K562 treated with DMSO at 1 percent for 4 hours (cell line): ENCODE results near the gene ARRDC3. TPM values are rescaled to one million over a fixed set of nuclear protein-coding genes. Genes with fewer than 3 reads are reported as not detected.

Source experiments
- total RNA-seq: library from RNA; unstranded; fragments of 300-600 nt; gene quantifications from 2 replicates; pipeline ENCODE4 v1.2.3, GENCODE V29; 2022; ENCODE audit not compliant: insufficient read depth

The ARRDC3 gene
- total RNA-seq: 3.8 and 5.7 TPM in 2 replicates

GRCh38 chr5:91383027-91383955 is at the start of gene ARRDC3:
TSS of gene ARRDC3 (minus strand) at chr5:91383317. CDS start at chr5:91383092, 225 bp downstream.

